ACHN (cell line): ENCODE measurements around the gene SLC18A2.
"Not testable (repeated sequence)": the region's sequence is repeated elsewhere in the genome, so short reads cannot be mapped to it uniquely, and the experiment has no call there.

Experiments
- DNase-seq: peaks from one replicate; pipeline ENCODE4 v3.0.0-alpha.2; 2015
- in situ Hi-C: cut with HindIII; loops from 2 replicates; pipeline ENCODE4 v1.10.0; 2017; ENCODE audit warnings: low sequenced_read_pairs, low pct_ligation_motif_present, low pct_unique_long_range_greater_than_20kb

The SLC18A2 gene

DNA sequence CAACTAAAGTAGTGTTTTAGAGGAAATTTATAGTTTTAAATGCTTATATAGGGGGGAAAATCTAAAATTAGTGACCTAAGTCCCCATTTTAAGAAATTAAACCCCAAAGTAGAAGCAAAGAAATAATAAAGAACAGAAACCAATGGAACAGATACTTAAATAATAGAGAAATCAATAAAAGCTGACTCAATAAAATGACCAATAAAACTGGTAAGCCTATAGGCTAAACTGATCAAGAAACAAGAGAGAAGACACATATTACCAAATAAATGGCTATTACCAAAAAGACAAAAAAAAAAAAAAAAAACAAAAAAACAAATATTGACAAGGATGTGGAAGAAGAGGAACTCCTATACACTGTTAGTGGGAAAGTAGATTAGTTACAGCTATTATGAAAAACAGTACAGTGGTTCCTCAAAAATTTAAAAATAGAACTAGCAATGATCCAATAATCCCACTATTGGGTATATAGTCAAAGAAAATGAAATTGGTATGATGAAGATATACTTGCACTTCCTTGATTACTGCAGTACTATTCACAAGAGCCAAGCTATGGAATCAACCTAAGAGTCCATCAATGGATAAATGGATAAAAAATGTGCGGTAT lies 53.2 kb downstream of the SLC18A2 start:
- in situ Hi-C loops, result no loop called here
- DNase-seq, result no peak

GRCh38 chr10:117294735-117295134 lies 53.8 kb downstream of the SLC18A2 start:
- DNase-seq, result no peak
- in situ Hi-C loops, result no loop called here

DNA sequence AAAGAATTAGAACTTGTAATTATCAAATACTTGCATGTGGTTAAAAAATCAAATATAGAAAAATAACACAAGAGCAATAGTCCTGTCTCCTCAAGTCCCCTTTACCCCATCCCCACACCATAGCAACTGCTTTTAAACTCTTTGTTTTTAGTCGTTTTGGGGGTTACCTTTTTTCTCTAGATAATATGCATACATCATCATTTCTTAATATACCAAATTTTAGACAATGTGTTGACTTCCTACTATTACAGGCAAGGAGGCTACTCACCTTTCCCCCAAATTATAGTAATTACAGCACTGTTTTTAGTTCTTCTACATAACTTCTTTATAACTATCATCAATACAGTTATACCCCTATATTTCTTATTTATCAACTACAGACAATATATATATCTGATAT lies 57.3 kb downstream of the SLC18A2 start:
- no peak for DNase-seq
- in situ Hi-C loops, result no loop called here

GRCh38 chr10:117299435-117299834 lies 58.5 kb downstream of the SLC18A2 start:
- in situ Hi-C loops, result no loop called here
- no peak for DNase-seq

GRCh38 chr10:117300671-117301070 lies 59.8 kb downstream of the SLC18A2 start:
- no peak for DNase-seq
- in situ Hi-C loops, result loop anchor here (25.0 kb wide), 1 partner anchor 88 kb away; no protein-coding TSS in a partner anchor

GRCh38 chr10:117303451-117303850 lies 62.5 kb downstream of the SLC18A2 start:
- in situ Hi-C loops, result loop anchor here (25.0 kb wide), 1 partner anchor 91 kb away; no protein-coding TSS in a partner anchor
- not testable (repeated sequence) for DNase-seq

- in situ Hi-C loops, result loop anchor here (25.0 kb wide), 1 partner anchor 94 kb away; no protein-coding TSS in a partner anchor
- DNase-seq, result no peak
Observed at GRCh38 chr10:117306674-117307073, 65.8 kb downstream of the SLC18A2 start.

GRCh38 chr10:117311261-117311660 lies 70.3 kb downstream of the SLC18A2 start:
- no peak for DNase-seq
- in situ Hi-C loops, result loop anchor here (25.0 kb wide), 1 partner anchor 99 kb away; no protein-coding TSS in a partner anchor

DNA sequence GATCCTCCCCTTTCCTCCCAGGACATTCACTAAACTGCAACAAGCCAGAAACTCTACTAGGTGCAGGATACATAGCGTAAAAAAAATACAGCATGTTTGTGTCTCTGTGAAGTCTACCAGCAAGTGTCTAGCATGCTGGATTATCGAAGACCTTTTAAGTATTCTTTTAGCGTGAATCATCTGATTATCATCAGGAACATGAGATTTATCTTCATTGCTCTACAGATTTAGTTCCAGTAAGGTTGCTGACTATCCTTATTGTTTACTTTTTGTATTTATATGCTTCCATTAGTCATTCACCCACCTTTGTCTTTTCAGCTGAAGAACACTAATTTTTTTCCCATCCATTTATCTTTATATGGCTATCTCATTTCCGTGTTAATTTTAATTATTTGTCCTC lies 71.5 kb downstream of the SLC18A2 start:
- no peak for DNase-seq
- in situ Hi-C loops, result loop anchor here (25.0 kb wide), 1 partner anchor 100 kb away; no protein-coding TSS in a partner anchor

DNA sequence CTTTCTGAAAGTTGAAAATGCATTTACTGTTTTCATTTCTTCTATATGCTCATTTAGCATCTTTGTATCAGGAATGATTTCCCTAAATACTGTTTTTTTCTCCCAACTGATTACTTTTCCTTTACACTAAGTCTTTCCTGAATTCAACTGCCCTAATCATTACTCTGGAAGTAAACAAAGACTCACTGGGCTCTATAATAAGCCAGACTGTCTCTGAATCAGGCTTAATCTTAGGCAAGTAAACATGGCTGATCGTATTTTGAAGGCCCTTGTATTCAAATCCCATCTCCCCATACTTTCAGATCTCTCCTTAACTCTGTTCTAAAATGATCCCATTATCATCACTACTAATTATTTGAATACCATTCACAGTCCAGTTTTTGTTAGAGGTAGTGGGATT lies 72.7 kb downstream of the SLC18A2 start:
- in situ Hi-C loops, result loop anchor here (25.0 kb wide), 1 partner anchor 101 kb away; no protein-coding TSS in a partner anchor
- DNase-seq, result no peak

- no peak for DNase-seq
- in situ Hi-C loops, result loop anchor here (25.0 kb wide), 1 partner anchor 104 kb away; no protein-coding TSS in a partner anchor
Observed at GRCh38 chr10:117316701-117317100, 75.8 kb downstream of the SLC18A2 start.

- in situ Hi-C loops, result loop anchor here (25.0 kb wide), 1 partner anchor 107 kb away; no protein-coding TSS in a partner anchor
- peak; percentile 42 for DNase-seq
Observed at GRCh38 chr10:117318909-117319308, 78.0 kb downstream of the SLC18A2 start.

GRCh38 chr10:117320050-117320665 lies 79.2 kb downstream of the SLC18A2 start:
- in situ Hi-C loops, result loop anchor here (25.0 kb wide), 1 partner anchor 108 kb away; no protein-coding TSS in a partner anchor
- DNase-seq, result peak; percentile 53

- peak; percentile 79 for DNase-seq
- in situ Hi-C loops, result loop anchor here (25.0 kb wide), 1 partner anchor 110 kb away; no protein-coding TSS in a partner anchor
Observed at GRCh38 chr10:117322260-117322659, 81.3 kb downstream of the SLC18A2 start.

DNA sequence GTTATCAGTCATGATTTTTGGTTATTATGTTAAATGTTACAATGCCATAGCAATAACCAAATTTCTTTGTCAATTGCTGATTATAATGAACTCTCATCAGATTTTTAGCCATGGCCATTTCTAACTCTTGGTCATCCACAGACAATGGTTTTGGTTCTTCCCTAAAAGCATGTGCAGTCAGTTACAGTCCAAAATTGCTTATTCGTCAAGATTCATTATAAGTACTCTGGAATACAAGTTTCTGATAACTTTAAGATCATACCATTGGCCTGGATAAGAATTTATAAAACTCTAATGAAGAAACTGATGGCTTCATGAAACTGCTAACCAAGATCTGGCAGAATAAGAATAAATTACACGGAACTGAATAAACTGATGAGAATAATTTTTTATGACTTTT lies 83.5 kb downstream of the SLC18A2 start:
- in situ Hi-C loops, result loop anchor here (25.0 kb wide), 1 partner anchor 112 kb away; no protein-coding TSS in a partner anchor
- DNase-seq, result no peak

GRCh38 chr10:117327262-117327661 lies 86.3 kb downstream of the SLC18A2 start:
- in situ Hi-C loops, result no loop called here
- no peak for DNase-seq
